Measurements from ENCODE around the gene JAM3.

DNA sequence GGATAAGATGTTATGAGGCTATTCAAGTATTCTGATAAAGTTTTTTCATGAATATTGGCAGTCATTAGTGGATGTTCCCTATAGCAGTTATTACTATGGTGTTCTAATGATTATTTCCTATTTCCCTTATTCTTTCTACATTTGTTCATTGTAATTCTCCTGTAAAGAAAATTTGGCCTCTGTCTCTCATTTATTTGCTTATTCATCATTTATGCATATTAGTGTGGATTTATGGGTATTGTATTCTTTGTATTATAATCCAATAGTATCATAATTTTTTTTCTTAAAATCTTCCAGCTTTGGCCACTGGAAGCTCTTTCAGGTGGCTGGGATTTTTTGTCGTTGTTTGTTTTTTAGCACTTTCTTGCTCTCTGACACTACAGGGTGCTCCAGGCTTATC is 47.3 kb downstream of the JAM3 start:
- TF ChIP-seq, protein P1, sequence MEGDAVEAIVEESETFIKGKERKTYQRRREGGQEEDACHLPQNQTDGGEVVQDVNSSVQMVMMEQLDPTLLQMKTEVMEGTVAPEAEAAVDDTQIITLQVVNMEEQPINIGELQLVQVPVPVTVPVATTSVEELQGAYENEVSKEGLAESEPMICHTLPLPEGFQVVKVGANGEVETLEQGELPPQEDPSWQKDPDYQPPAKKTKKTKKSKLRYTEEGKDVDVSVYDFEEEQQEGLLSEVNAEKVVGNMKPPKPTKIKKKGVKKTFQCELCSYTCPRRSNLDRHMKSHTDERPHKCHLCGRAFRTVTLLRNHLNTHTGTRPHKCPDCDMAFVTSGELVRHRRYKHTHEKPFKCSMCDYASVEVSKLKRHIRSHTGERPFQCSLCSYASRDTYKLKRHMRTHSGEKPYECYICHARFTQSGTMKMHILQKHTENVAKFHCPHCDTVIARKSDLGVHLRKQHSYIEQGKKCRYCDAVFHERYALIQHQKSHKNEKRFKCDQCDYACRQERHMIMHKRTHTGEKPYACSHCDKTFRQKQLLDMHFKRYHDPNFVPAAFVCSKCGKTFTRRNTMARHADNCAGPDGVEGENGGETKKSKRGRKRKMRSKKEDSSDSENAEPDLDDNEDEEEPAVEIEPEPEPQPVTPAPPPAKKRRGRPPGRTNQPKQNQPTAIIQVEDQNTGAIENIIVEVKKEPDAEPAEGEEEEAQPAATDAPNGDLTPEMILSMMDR (IDR thresholded peaks at IDR 0.05; ENCODE audit: insufficient read depth, low read length): no peak
- TF ChIP-seq GABPA (IDR thresholded peaks at IDR 0.05; ENCODE audit: low read depth) (no peak), POLR2AphosphoS5 (IDR thresholded peaks at IDR 0.05; ENCODE audit: low read depth) (no peak)
- TF ChIP-seq, protein P2, sequence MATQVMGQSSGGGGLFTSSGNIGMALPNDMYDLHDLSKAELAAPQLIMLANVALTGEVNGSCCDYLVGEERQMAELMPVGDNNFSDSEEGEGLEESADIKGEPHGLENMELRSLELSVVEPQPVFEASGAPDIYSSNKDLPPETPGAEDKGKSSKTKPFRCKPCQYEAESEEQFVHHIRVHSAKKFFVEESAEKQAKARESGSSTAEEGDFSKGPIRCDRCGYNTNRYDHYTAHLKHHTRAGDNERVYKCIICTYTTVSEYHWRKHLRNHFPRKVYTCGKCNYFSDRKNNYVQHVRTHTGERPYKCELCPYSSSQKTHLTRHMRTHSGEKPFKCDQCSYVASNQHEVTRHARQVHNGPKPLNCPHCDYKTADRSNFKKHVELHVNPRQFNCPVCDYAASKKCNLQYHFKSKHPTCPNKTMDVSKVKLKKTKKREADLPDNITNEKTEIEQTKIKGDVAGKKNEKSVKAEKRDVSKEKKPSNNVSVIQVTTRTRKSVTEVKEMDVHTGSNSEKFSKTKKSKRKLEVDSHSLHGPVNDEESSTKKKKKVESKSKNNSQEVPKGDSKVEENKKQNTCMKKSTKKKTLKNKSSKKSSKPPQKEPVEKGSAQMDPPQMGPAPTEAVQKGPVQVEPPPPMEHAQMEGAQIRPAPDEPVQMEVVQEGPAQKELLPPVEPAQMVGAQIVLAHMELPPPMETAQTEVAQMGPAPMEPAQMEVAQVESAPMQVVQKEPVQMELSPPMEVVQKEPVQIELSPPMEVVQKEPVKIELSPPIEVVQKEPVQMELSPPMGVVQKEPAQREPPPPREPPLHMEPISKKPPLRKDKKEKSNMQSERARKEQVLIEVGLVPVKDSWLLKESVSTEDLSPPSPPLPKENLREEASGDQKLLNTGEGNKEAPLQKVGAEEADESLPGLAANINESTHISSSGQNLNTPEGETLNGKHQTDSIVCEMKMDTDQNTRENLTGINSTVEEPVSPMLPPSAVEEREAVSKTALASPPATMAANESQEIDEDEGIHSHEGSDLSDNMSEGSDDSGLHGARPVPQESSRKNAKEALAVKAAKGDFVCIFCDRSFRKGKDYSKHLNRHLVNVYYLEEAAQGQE (IDR thresholded peaks at IDR 0.05; ENCODE audit: insufficient replicate concordance, low read depth): no peak
